ENCODE data around the gene MLC1.

Gene MLC1

GRCh38 chr22:50085211-50085972 is at the start of gene MLC1:
Gene MLC1, minus strand, starts transcription at chr22:50085426. Its CDS starts 524 bp downstream, at chr22:50084902.
- DNase-seq, result no peak

DNA sequence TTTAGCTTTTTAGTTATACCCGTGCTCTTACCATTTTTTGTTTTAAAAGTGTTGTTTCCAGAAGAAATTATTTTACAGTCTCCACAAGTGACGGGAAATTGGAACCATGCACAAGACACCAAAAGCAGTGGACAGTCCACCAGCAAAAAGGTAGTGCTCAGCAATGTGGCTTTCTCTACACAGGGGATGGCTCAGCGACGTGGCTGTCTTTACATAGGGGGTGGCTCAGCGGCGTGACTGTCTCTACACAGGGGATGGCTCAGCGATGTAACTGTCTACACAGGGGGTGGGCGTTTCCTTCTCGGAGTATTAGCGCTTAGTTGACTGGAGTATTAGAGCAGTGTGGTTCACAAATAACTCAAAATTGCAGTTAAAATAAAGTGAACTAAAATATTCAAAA is 49.3 kb upstream of the MLC1 start:
- peak; percentile 21 for DNase-seq

DNA sequence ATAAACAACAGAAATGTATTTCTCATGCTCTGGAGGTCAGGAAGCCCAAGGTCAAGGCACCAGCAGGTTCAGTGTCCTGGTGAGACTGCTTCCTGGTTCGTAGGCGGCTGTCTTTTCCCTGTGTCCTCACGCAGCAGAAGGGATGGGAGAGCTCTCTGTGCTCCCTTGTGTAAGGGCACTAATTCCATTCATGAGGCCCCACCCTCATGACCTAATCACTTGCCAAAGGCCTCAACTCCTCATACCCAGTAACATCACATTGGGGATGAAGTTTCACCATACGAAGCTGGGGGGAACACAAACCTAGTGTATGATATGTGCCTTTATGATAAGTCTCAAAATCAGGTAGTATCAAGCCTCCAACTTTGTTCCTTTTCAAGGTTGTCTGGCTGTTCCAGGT is 46.7 kb upstream of the MLC1 start:
- no peak for DNase-seq

DNA sequence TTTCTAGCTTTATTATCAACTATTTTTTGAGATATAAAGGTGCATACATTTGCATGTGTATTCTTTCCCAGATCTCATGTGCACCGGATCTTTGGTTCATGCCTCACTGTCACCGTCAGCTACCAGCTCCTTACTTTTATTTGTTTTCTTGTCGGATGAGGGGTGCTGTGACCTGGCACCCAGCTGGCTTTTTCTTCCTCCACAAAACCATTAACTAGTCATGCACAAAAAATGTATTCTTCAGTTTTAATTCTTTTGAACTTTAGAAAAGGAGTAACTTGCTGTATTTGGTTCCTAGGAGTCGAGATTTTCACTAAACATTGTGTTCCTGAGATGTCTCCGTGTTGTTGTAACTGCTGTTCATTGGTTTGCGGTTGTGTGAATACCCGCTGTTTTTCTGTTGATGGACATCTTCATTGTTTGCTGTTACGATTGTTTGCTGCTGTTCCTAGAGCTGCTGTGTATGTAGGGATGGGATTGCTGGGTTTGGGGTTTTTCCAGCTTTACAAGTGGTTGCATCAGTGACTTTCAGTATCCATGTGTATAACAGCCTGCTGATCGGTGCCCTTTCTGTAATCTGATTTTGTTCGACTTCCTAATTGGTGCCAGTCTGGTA is 44.0 kb upstream of the MLC1 start:
- DNase-seq, result no peak

GRCh38 chr22:50125029-50125428 is 39.8 kb upstream of the MLC1 start:
- no peak for DNase-seq

GRCh38 chr22:50123119-50123518 is 37.9 kb upstream of the MLC1 start:
- DNase-seq, result no peak

DNA sequence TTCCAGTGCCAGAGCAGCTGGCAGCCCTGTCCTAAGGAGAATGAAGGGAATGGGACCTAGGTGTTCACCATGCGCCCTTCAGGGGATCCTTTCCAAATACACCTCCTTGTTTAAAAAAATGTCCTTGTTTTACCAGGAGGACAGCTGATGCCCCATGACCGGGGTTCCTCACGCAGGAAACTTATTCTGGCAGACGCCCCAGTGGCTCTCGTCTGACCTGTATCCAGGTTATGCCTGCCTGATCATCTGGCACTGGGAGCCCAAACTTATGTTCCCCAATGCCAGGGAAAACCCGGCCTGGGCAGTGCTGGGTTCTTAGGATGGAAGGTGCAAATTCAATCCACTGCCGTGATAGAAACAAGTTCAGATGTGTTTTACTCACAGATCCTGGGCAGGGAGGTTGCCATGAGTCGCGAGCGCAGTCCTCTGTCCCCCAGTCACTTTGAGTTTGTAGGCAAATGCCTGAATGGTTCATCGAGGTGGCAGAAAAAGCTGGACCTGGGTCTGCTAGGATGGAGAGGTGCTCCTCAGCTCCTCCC is 36.0 kb upstream of the MLC1 start:
- no peak for DNase-seq

GRCh38 chr22:50119768-50120251 is 34.6 kb upstream of the MLC1 start:
- DNase-seq, result no peak

GRCh38 chr22:50119169-50119767 is 34.0 kb upstream of the MLC1 start:
- DNase-seq, result no peak

GRCh38 chr22:50118557-50119168 is 33.4 kb upstream of the MLC1 start:
- no peak for DNase-seq

- DNase-seq, result no peak
Measured at GRCh38 chr22:50118129-50118528, 32.9 kb upstream of the MLC1 start.

GRCh38 chr22:50117168-50117762 is 32.0 kb upstream of the MLC1 start:
- DNase-seq, result no peak

GRCh38 chr22:50115693-50116092 is 30.5 kb upstream of the MLC1 start:
- no peak for DNase-seq

- DNase-seq, result no peak
Measured at GRCh38 chr22:50114221-50115021, 29.2 kb upstream of the MLC1 start.

GRCh38 chr22:50112151-50113118 is 27.2 kb upstream of the MLC1 start:
- DNase-seq, result no peak

DNA sequence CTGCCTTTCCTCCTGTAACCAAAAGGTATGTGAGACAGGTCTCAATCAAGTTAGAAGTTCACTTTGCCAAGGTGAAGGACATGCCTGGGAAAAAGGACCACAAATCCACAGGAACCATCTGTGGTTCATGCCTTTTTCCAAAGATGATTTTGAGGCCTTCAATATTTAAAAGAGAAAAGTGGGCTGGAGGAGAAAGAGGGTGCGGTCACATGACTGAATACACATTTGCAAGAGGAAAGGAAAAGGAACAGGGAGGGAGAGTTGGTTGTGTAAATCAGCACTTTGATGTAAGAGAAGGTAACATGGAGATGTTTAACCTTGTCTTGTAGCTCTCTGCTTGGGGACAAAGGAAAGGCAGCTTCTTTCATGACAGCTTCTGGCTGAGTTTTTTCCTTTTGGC is 25.8 kb upstream of the MLC1 start:
- DNase-seq, result no peak

- DNase-seq, result no peak
Measured at GRCh38 chr22:50107529-50107928, 22.3 kb upstream of the MLC1 start.

DNA sequence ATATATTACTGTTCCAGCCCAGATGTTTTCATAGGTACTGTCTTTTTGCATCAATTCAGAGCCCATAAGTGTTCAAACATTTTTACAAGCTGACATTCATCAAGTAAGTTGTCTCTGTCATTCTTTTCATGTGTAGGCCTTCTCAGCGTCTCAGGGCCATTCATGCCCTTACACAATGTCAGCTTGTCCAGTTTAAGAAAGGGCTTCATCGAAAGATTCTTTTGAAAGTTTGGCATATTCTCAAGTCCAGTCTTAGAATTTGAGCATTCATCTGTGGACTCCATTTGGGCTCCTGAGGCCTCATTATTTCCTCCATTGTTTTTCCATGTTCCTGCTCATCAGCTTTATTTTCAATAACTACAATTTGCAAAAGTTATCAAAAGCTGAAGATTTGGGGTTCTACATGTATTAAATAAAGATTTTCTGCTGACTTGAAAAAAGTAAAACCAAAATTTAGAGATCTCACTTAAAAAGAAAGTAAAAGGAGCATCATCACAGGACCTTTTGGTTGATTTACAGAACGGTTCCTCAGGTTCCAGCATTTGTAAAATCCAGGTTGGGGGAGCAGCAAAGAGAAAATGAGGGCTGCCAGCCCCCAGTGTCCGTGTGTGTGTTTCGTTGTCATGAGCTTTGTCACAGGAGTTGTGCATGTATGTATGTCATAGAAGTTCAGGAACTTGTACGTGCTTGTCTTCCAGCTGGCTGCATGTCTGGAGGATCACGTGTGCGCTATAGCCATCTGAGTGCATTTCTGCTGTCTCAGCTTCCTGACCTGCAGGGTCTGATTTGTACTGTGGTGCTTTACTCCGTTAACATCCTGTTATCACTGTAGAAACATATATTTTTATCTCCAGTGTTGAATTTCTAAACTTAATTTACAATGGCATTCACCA is 20.2 kb upstream of the MLC1 start:
- no peak for DNase-seq

GRCh38 chr22:50104141-50104544 is 18.9 kb upstream of the MLC1 start:
- no peak for DNase-seq

DNA sequence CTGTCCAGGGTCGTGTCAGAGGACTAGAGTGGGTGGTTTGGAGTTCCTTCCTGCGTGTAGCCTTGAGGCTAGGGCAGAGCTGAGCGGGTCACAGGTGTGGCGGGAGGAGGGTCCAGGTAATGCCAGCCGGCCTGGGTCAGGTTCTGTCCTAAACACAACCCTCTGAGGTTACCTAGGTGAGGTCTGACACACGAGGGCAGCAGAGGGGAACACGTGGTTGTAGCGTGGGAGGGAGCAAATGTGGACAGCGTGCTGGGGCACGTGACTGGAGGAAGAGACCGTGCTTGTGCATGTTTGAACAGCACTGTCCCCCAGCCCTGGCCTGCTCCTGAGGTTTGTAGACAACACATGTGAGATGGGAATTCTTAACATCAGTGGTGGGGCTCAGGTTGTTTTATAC is 17.7 kb upstream of the MLC1 start:
- DNase-seq, result no peak
